Neural crest cell (in vitro differentiated cells): Measurements from ENCODE around the gene RAB6A. TPM values are rescaled to one million over a fixed set of nuclear protein-coding genes. Genes with fewer than 3 reads are reported as not detected.
A peak's percentile ranks its signal among the peaks of the same experiment; 100 is the strongest.
"Not testable (repeated sequence)": the region's sequence is repeated elsewhere in the genome, so short reads cannot be mapped to it uniquely, and the experiment has no call there.

Experiments used
- DNase-seq: peaks from one replicate; pipeline ENCODE4 v3.0.0; 2021; ENCODE audit warnings: low read depth, mixed read lengths, low spot score
- H3K27ac Mint-ChIP-seq: one replicate; pipeline ENCODE4 v1.8.0; 2021; ENCODE audit warnings: mild to moderate bottlenecking, mixed read lengths; ENCODE audit not compliant: unreplicated experiment
- H3K27me3 Mint-ChIP-seq: 2 replicates; pipeline ENCODE4 v1.8.0; 2021; ENCODE audit warnings: low read depth, mild to moderate bottlenecking, mixed read lengths
- H3K36me3 Mint-ChIP-seq: 2 replicates; pipeline ENCODE4 v1.8.0; 2021; ENCODE audit warnings: low read depth, mild to moderate bottlenecking, mixed read lengths
- H3K4me1 Mint-ChIP-seq: 2 replicates; pipeline ENCODE4 v1.8.0; 2021; ENCODE audit warnings: mixed read lengths
- H3K4me3 Mint-ChIP-seq: one replicate; pipeline ENCODE4 v1.8.0; 2021; ENCODE audit warnings: mild to moderate bottlenecking, mixed read lengths
- H3K9me3 Mint-ChIP-seq: 2 replicates; pipeline ENCODE4 v1.8.0; 2021; ENCODE audit warnings: mixed read lengths
- total RNA-seq: library from RNA; stranded (reverse); gene quantifications from 2 replicates; pipeline ENCODE4 v1.2.1, GENCODE V29; 2021
- TF ChIP-seq, protein P1 (sequence below): fragments of 200-600 bp; sonication (generic); conservative IDR thresholded peaks from 2 replicates; pipeline ENCODE4 v1.5.0; 2021; ENCODE audit warnings: antibody characterized with exemption, mild to moderate bottlenecking

The RAB6A gene
- total RNA-seq, 1 donor from 2014 or later: 85.9 TPM

DNA sequence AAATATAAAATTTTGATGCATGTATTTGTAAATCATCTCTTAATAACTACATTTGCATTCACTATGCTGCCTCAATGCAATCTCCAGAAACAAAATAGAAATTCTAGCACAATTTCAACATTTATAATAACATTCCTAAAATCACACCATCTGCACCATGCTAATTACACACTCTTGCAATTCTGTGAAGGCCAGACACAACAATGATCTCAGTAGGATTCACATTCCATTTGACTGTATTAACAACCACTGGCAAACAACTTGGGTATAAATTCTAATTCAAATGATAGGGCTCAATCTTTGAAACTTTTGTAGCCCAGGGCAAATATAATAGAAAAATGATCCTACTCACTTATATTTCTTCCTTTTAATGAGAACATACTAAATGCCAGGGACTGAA lies 25.9 kb downstream of the RAB6A start:
- Mint-ChIP-seq H3K4me1 (peaks cover 6% of the 10 kb centered on the region), H3K4me3 (no peak overlapping the region), H3K9me3 (peaks cover 3% of the 10 kb centered on the region), H3K27me3 (no peaks in the 10 kb centered on the region), H3K36me3 (peaks cover 21% of the 10 kb centered on the region), H3K27ac (no peak overlapping the region)
- TF ChIP-seq, protein P1, sequence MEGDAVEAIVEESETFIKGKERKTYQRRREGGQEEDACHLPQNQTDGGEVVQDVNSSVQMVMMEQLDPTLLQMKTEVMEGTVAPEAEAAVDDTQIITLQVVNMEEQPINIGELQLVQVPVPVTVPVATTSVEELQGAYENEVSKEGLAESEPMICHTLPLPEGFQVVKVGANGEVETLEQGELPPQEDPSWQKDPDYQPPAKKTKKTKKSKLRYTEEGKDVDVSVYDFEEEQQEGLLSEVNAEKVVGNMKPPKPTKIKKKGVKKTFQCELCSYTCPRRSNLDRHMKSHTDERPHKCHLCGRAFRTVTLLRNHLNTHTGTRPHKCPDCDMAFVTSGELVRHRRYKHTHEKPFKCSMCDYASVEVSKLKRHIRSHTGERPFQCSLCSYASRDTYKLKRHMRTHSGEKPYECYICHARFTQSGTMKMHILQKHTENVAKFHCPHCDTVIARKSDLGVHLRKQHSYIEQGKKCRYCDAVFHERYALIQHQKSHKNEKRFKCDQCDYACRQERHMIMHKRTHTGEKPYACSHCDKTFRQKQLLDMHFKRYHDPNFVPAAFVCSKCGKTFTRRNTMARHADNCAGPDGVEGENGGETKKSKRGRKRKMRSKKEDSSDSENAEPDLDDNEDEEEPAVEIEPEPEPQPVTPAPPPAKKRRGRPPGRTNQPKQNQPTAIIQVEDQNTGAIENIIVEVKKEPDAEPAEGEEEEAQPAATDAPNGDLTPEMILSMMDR: no peak
- DNase-seq: no peak

DNA sequence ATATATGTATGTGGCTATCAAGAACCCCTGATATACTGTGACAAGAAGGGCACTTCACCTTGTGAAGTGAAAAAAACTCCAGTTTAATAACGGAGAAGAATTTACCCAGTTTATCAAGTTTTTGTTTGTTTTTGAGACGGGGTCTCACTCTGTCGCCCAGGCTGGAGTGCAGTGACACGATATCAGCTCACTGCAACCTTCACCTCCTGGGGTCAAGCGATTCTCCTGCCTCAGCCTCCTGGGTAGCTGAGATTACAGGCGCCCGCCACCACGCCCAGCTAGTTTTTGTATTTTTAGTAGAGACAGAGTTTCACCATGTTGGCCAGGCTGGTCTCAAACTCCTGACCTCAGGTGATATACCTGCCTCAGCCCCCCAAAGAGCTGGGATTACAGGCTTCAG lies 26.9 kb downstream of the RAB6A start:
- H3K36me3 Mint-ChIP-seq: peaks cover 21% of the 10 kb centered on the region
- not testable (repeated sequence) for H3K9me3 Mint-ChIP-seq, H3K27me3 Mint-ChIP-seq, H3K27ac Mint-ChIP-seq, DNase-seq, H3K4me3 Mint-ChIP-seq
- H3K4me1 Mint-ChIP-seq: peaks cover 11% of the 10 kb centered on the region

DNA sequence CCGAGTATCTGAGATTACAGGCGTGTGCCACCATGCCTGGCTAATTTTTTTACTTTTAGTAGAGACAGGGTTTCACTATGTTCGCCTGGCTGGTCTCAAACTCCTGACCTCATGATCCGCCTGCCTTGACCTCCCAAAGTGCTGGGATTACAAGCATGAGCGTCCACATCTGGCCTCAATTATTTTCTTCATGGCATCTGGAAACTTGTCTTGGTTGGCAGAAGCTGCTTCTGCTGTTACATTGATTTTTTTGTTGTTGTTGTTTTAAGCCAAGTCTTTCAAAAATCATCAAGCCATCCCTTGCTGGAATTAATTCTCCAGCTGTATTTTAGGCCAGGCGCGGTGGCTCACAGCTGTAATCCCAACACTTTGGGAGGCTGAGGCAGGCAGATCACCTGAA lies 27.9 kb downstream of the RAB6A start:
- DNase-seq, H3K27ac Mint-ChIP-seq, H3K4me3 Mint-ChIP-seq, H3K27me3 Mint-ChIP-seq, H3K9me3 Mint-ChIP-seq: not testable (repeated sequence)
- H3K36me3 Mint-ChIP-seq: peaks cover 21% of the 10 kb centered on the region
- peaks cover 11% of the 10 kb centered on the region for H3K4me1 Mint-ChIP-seq

DNA sequence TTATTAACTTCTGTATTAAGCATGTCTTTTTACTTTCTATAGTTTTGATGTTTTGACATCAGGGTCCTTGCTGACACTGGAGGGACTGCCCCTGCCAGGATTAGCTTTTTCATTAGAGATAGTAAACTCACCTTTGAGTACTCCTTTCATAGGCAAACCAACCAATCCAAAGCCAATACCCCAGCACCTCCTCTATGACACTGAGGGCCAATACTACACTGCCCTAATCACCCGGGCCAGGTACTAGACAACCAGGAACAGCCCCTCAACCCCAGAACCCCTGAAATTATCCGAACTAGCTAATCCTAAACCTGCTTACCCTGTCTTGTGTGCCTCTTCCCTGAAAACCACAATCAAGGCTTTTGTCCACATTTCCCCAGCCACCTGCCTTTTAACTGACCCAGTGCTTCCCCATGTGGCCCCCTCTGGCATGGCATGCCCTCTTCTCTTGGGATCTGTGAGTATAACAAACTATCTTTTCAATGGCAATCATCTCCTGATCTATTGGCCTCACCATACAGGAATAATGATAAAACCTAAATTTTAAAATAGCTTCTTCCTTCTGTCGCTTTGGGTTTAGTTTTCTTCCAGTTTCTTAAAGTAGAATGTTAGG lies 31.2 kb downstream of the RAB6A start:
- Mint-ChIP-seq H3K4me1 (peaks cover 7% of the 10 kb centered on the region), H3K27me3 (no peaks in the 10 kb centered on the region), H3K9me3 (no peaks in the 10 kb centered on the region), H3K27ac (no peak overlapping the region), H3K4me3 (no peak overlapping the region), H3K36me3 (peaks cover 23% of the 10 kb centered on the region)
- TF ChIP-seq, protein P1: peak; percentile 61
- DNase-seq: peak; percentile 22

DNA sequence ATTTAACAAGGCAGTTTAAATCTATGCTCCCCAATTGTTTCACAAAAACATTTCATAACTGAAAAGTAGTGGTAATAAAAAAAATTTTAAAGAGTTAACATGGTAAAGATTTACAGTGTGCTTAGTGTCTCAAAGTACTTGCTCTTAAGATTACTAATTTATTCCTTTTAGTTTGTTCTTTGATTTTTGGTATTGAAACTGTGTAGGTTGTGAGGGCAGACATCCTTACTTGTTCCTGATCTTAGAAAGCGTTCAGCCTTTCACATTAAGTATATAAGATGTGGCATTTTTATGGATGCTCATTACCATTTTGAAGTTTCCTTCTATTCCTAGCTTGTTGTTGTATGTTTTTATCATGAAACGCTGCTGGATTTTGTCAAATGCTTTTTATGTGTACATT lies 32.9 kb downstream of the RAB6A start:
- Mint-ChIP-seq H3K27me3 (no peaks in the 10 kb centered on the region), H3K9me3 (no peaks in the 10 kb centered on the region), H3K4me1 (peaks cover 7% of the 10 kb centered on the region), H3K36me3 (peaks cover 17% of the 10 kb centered on the region), H3K27ac (no peak overlapping the region), H3K4me3 (no peak overlapping the region)
- TF ChIP-seq, protein P1: no peak
- DNase-seq: no peak

DNA sequence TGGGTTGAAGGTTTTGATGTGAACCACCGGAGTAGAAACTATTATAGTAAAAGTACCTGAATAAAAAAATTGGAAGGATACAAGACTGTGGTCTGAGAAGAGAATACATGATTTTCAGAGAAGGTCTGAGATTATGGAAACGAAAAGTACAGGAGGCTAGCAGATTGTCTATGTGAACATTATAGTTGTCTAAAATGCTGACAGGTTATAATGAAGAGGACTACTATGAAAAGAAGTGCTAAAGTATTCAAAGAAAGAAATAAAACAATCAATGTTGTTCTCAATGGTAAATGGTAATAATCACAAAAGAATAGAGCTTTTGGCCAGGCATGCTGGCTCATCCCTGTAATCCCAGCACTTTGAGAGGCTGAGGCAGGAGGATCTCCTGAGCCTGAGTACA lies 34.0 kb downstream of the RAB6A start:
- Mint-ChIP-seq H3K4me3 (no peak overlapping the region), H3K9me3 (no peaks in the 10 kb centered on the region), H3K36me3 (peaks cover 13% of the 10 kb centered on the region), H3K4me1 (peaks cover 7% of the 10 kb centered on the region), H3K27ac (no peak overlapping the region), H3K27me3 (no peaks in the 10 kb centered on the region)
- TF ChIP-seq, protein P1: no peak
- DNase-seq: no peak

DNA sequence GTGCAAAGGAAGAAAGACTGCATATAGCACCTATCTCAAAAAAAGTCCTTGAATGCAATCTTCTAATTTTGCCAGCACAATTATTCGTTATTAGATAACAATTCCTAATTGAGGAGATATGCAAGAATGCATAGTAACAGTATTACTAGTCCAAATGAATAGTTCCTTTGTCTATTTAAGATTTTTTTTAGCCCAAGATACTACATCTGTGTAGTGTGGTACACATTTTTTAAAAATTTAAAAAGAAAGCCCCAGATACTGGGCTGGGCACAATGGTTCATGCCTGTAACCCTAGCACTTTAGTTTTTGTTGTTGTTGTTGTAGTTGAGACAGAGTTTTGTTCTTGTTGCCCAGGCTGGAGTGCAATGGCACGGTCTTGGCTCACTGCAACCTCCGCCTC lies 43.7 kb downstream of the RAB6A start:
- peak overlapping the region; percentile 27 for H3K27ac Mint-ChIP-seq
- H3K9me3 Mint-ChIP-seq: no peaks in the 10 kb centered on the region
- H3K4me3 Mint-ChIP-seq: no peak overlapping the region

More for the DNA sequence above, 43.7 kb downstream of the RAB6A start:
- no peaks in the 10 kb centered on the region for H3K27me3 Mint-ChIP-seq
- no peak for DNase-seq
- TF ChIP-seq, protein P1: no peak
- H3K4me1 Mint-ChIP-seq: peaks cover 15% of the 10 kb centered on the region
- peaks cover 8% of the 10 kb centered on the region for H3K36me3 Mint-ChIP-seq
